Measurements from ENCODE around the gene FAM131A.

DNA sequence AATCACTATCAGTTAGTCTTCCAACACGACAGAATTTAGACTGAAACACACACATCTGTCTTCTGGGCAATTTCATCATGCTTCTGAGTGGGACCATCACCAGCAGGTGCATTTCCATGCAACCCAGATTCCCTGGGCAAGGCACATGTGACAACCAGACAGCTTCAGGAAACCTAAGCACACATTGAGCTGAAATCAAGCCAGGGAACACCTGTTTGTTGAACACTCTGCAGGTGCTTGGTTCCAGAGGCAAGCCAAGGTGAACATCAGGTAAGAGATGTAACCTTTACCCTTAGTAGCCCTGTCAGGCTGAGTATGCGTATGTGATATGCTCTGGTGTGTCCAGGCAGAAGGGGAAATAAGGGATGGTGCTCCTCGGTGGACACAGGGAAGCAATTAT lies 41.6 kb upstream of the FAM131A start:
- TF ChIP-seq, protein P1, sequence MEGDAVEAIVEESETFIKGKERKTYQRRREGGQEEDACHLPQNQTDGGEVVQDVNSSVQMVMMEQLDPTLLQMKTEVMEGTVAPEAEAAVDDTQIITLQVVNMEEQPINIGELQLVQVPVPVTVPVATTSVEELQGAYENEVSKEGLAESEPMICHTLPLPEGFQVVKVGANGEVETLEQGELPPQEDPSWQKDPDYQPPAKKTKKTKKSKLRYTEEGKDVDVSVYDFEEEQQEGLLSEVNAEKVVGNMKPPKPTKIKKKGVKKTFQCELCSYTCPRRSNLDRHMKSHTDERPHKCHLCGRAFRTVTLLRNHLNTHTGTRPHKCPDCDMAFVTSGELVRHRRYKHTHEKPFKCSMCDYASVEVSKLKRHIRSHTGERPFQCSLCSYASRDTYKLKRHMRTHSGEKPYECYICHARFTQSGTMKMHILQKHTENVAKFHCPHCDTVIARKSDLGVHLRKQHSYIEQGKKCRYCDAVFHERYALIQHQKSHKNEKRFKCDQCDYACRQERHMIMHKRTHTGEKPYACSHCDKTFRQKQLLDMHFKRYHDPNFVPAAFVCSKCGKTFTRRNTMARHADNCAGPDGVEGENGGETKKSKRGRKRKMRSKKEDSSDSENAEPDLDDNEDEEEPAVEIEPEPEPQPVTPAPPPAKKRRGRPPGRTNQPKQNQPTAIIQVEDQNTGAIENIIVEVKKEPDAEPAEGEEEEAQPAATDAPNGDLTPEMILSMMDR (IDR thresholded peaks at IDR 0.05): no peak
- no peak for TF ChIP-seq POLR2A (IDR thresholded peaks at IDR 0.05)
